Skin epidermis (tissue), 12 donors: Measurements from ENCODE around the gene OSM.
A peak's percentile ranks its signal among the peaks of the same experiment; 100 is the strongest.

ENCODE experiments used
- H3K27ac ChIP-seq, 21 experiments: fragments of 200-600 bp; sonication (generic) in 11 of 21; one replicate each; pipeline ENCODE4 v1.5.0; 2020; ENCODE audit warnings: mild to moderate bottlenecking in 3 of 21, inconsistent platforms in 2 of 21, moderate library complexity in 2 of 21
- H3K4me3 ChIP-seq, 7 experiments: fragments of 200-600 bp; sonication (generic) in 2 of 7; one replicate each; pipeline ENCODE4 v1.5.0; 2020; ENCODE audit warnings: inconsistent platforms in 2 of 7, mild to moderate bottlenecking in 2 of 7, moderate library complexity in 1 of 7

Gene OSM

GRCh38 chr22:30250039-30250565 lies 16.5 kb downstream of the OSM start:
- peak overlapping the region in 1 of 21 experiments; percentile 4 for H3K27ac ChIP-seq
- no peak overlapping the region for H3K4me3 ChIP-seq

GRCh38 chr22:30249049-30250038 lies 17.3 kb downstream of the OSM start:
- H3K4me3 ChIP-seq, result no peak overlapping the region
- H3K27ac ChIP-seq, result peak overlapping the region in 6 of 21 experiments; percentile 14 to 62 (median 28)

GRCh38 chr22:30248484-30248883 lies 18.2 kb downstream of the OSM start:
- peak overlapping the region in 6 of 21 experiments; percentile 14 to 62 (median 28) for H3K27ac ChIP-seq
- H3K4me3 ChIP-seq, result no peak overlapping the region

- H3K4me3 ChIP-seq, result no peak overlapping the region
Observed at GRCh38 chr22:30247974-30248373, 18.7 kb downstream of the OSM start.

GRCh38 chr22:30247561-30247960 lies 19.1 kb downstream of the OSM start:
- H3K27ac ChIP-seq, result peak overlapping the region in 4 of 21 experiments; percentile 36 to 84 (median 58)
- H3K4me3 ChIP-seq, result peak overlapping the region in 1 of 7 experiments; percentile 45

More at GRCh38 chr22:30247974-30248373, 18.7 kb downstream of the OSM start:
- peak overlapping the region in 1 of 21 experiments; percentile 62 for H3K27ac ChIP-seq

GRCh38 chr22:30246814-30247376 lies 19.8 kb downstream of the OSM start:
- Histone ChIP-seq H3K4me3 (peak overlapping the region in 5 of 7 experiments; percentile 25 to 45 (median 41)), H3K27ac (peak overlapping the region in 12 of 21 experiments; percentile 14 to 84 (median 60))

GRCh38 chr22:30245985-30246813 lies 20.5 kb downstream of the OSM start, which contains the start of gene LIF:
LIF (minus strand) TSS chr22:30246759; CDS start chr22:30246695, 64 bp downstream.
- peak within 1 kb of the TSS; percentile 25 to 45 (median 40) for H3K4me3 ChIP-seq
- peak within 1 kb of the TSS in 19 of 21 experiments; percentile 14 to 84 (median 56) for H3K27ac ChIP-seq

- H3K4me3 ChIP-seq, result peak overlapping the region; percentile 25 to 45 (median 40)
- peak overlapping the region in 16 of 21 experiments; percentile 31 to 84 (median 57) for H3K27ac ChIP-seq
Observed at GRCh38 chr22:30245181-30245984, 21.3 kb downstream of the OSM start.

GRCh38 chr22:30244641-30245040 lies 22.0 kb downstream of the OSM start:
- peak overlapping the region in 2 of 21 experiments; percentile 30 to 42 for H3K27ac ChIP-seq
- no peak overlapping the region for H3K4me3 ChIP-seq

GRCh38 chr22:30244066-30244465 lies 22.6 kb downstream of the OSM start:
- H3K27ac ChIP-seq, result peak overlapping the region in 1 of 21 experiments; percentile 42

GRCh38 chr22:30243661-30244060 lies 23.0 kb downstream of the OSM start:
- Histone ChIP-seq H3K4me3 (no peak overlapping the region), H3K27ac (no peak overlapping the region)

More at GRCh38 chr22:30244066-30244465, 22.6 kb downstream of the OSM start:
- no peak overlapping the region for H3K4me3 ChIP-seq

GRCh38 chr22:30241576-30242371 lies 24.9 kb downstream of the OSM start:
- Histone ChIP-seq H3K4me3 (no peak overlapping the region), H3K27ac (peak overlapping the region in 2 of 21 experiments; percentile 17 to 19)

- Histone ChIP-seq H3K27ac (peak overlapping the region in 3 of 21 experiments; percentile 17 to 31 (median 29)), H3K4me3 (no peak overlapping the region)
Observed at GRCh38 chr22:30240541-30241417, 25.9 kb downstream of the OSM start.

GRCh38 chr22:30239488-30240405 lies 26.9 kb downstream of the OSM start:
- no peak overlapping the region for H3K27ac ChIP-seq
- H3K4me3 ChIP-seq, result no peak overlapping the region

GRCh38 chr22:30238661-30239487 lies 27.8 kb downstream of the OSM start:
- H3K27ac ChIP-seq, result no peak overlapping the region

More at GRCh38 chr22:30238661-30239487, 27.8 kb downstream of the OSM start:
- no peak overlapping the region for H3K4me3 ChIP-seq
